ENCODE data around the gene GRIK4.
"Not testable (repeated sequence)": the region's sequence is repeated elsewhere in the genome, so short reads cannot be mapped to it uniquely, and the experiment has no call there.

The GRIK4 gene

GRCh38 chr11:120610111-120610510, 98.6 kb downstream of the GRIK4 start:
- no peak for DNase-seq

- no peak for DNase-seq
Observed at GRCh38 chr11:120611581-120611980, 100.0 kb downstream of the GRIK4 start.

GRCh38 chr11:120612513-120613263, 101.1 kb downstream of the GRIK4 start:
- DNase-seq = peak; percentile 31

- DNase-seq = no peak
Observed at GRCh38 chr11:120613264-120614226, 102.0 kb downstream of the GRIK4 start.

GRCh38 chr11:120615391-120615790, 103.8 kb downstream of the GRIK4 start:
- DNase-seq = no peak

- no peak for DNase-seq
Observed at GRCh38 chr11:120618399-120618798, 106.9 kb downstream of the GRIK4 start.

- no peak for DNase-seq
Observed at GRCh38 chr11:120622189-120622875, 110.8 kb downstream of the GRIK4 start.

GRCh38 chr11:120624992-120625391, 113.4 kb downstream of the GRIK4 start:
- not testable (repeated sequence) for DNase-seq

GRCh38 chr11:120625565-120625964, 114.0 kb downstream of the GRIK4 start:
- no peak for DNase-seq

GRCh38 chr11:120626791-120627190, 115.2 kb downstream of the GRIK4 start:
- DNase-seq = no peak

GRCh38 chr11:120627327-120628163, 116.0 kb downstream of the GRIK4 start:
- no peak for DNase-seq

- no peak for DNase-seq
Observed at GRCh38 chr11:120629407-120630080, 118.0 kb downstream of the GRIK4 start.

- no peak for DNase-seq
Observed at GRCh38 chr11:120630122-120630521, 118.6 kb downstream of the GRIK4 start.

GRCh38 chr11:120632579-120632978, 121.0 kb downstream of the GRIK4 start:
- no peak for DNase-seq

GRCh38 chr11:120633616-120634393, 122.3 kb downstream of the GRIK4 start:
- no peak for DNase-seq

- DNase-seq = no peak
Observed at GRCh38 chr11:120634706-120635105, 123.2 kb downstream of the GRIK4 start.

- no peak for DNase-seq
Observed at GRCh38 chr11:120635136-120635810, 123.7 kb downstream of the GRIK4 start.

- no peak for DNase-seq
Observed at GRCh38 chr11:120637131-120637530, 125.6 kb downstream of the GRIK4 start.

GRCh38 chr11:120642196-120642894, 130.8 kb downstream of the GRIK4 start:
- no peak for DNase-seq

GRCh38 chr11:120643284-120643683, 131.7 kb downstream of the GRIK4 start:
- DNase-seq = no peak
